Femur (tissue), 1 donor: ENCODE measurements around the gene MPP2.
"Not testable (repeated sequence)": the region's sequence is repeated elsewhere in the genome, so short reads cannot be mapped to it uniquely, and the experiment has no call there.

ENCODE experiments used
- DNase-seq: peaks from one replicate; pipeline ENCODE4 v3.0.0-alpha.2; 2017

Gene MPP2

DNA sequence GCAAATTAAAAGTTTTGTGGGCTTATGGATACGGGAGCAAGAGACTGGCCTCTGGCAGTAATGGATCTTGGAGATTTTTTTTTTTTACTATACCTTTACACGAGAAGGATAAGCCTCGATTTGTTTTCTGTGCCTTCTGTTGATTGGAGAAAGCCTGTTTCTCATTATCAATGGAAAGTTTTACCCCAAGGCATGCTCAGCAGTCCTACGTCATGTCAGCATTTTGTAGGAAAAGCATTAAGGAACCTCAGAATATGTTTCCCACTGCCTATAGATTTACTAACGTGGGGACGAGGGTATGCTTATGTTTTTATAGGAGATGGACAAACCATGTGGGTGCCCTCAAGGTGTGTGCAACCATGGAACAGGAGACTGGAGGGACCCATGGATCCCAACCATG, 33.5 kb downstream of the MPP2 start:
- no peak for DNase-seq

GRCh38 chr17:43873091-43873490, 34.2 kb downstream of the MPP2 start:
- no peak for DNase-seq

DNA sequence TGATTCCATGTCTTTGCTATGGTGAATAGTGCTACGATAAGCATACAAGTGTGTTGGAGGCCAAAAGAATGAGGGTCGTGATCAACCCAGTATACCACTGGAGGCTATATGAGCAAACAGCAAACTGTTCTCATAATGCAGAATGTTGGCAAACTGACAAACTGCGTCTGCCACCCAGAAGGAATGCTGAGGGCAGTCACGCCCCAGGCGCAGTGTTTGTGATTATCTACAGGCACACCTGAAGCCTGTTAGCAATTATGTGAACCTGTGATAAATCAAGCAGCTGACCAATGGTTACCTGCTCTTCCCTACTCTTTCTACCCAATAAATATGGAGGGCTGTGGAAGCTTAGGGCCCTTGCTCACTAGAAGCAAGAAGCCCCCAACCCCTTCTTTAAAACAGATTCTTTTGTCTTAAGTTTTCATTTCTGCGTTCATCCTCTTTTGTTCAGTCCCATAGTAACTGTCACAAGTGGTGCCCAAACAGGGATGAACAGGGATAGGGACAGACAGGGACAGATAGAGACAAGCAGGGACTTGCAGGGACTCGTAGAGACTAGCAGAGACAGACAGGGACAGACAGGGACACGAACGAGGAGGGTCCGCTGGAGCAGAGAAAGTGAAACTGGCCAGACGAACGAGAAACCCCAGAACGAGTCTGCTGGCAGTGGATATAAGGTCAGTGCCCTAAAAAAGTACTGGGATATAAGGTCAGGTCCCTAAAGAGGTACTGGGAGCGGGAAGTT, 35.2 kb downstream of the MPP2 start:
- DNase-seq: no peak

GRCh38 chr17:43869031-43869430, 38.3 kb downstream of the MPP2 start:
- DNase-seq: not testable (repeated sequence)

GRCh38 chr17:43868226-43868994, 38.9 kb downstream of the MPP2 start:
- no peak for DNase-seq

DNA sequence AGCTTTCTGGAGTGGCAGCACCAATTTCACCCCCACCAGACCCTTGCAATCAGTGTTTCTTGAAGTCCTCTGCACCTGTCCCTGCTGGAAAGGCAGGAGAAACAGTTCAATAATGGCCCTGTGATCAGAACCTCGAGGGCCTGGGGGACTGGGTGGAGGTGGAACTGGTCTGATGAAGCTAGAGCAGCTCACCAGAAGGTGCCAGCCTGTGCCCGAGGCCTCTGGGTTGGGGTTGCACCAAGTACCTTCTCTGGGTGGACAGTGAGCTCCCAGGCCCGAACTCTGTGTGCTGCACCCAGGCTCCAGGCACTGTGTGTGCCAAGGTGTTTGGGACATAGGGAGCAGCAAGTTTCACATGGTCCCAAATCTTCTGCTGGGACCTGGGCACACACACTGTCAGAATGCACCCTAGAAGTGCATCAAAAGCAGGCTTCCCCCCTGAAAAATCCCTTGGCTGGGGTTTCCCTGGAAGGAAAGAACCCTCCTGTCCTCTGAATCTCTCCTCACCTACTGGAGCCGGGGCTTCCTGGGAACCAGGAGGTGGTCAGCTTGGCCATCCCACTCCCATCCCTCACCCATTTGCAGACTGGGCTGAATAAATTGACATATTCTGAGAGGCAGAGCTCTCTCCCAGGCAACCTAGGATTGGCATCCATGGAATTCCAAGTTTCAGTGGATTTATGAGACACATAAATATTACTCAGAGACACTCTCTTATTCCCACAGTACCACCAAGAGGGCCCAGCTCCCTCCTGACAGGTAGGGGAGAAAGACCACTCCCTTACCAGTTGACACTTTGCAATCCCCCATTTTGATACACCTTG, 43.0 kb downstream of the MPP2 start:
- DNase-seq: no peak

DNA sequence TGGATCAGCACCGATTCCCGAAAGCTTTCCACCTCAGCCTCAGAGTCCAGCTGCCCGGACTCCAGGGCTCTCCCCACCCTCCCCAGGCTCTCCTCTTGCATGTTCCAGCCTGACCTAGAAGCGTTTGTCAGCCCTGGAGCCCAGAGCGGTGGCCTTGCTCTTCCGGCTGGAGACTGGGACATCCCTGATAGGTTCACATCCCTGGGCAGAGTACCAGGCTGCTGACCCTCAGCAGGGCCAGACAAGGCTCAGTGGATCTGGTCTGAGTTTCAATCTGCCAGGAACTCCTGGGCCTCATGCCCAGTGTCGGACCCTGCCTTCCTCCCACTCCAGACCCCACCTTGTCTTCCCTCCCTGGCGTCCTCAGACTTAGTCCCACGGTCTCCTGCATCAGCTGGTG, 45.4 kb downstream of the MPP2 start:
- no peak for DNase-seq

- no peak for DNase-seq
Measured at GRCh38 chr17:43860927-43861622, 46.3 kb downstream of the MPP2 start.

DNA sequence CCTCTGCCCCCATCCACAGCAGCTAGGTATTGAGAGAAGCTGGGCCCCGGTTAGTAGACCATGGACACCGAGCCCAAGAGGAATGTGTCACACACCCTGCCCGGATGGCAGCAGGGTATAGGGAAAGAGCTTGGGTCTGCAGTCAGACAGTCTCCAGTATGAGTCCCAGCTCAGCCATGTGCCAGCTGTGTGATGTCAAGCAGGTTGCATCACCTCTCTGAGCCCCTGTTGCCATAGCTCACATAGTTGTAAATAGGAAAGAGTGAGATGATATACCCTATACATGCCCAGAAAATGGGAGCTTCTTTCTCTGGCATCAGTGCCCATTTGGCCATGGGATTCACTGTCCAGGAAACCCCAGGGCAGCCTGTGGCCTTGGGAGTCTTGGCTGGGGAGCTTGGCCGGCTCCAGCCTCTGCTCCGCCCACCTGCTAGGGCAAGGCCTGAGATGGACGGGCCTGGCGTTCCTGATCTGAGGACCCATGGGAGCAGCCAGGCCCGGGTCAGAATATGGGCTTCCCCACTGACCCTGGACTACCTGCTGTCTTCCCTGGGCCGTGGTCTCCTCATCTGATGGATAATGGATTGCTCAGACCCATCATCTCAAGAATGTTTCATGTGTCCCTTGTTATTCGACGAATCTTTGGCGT, 47.1 kb downstream of the MPP2 start:
- peak; percentile 3 for DNase-seq

GRCh38 chr17:43857957-43858600, 49.3 kb downstream of the MPP2 start:
- DNase-seq: no peak

DNA sequence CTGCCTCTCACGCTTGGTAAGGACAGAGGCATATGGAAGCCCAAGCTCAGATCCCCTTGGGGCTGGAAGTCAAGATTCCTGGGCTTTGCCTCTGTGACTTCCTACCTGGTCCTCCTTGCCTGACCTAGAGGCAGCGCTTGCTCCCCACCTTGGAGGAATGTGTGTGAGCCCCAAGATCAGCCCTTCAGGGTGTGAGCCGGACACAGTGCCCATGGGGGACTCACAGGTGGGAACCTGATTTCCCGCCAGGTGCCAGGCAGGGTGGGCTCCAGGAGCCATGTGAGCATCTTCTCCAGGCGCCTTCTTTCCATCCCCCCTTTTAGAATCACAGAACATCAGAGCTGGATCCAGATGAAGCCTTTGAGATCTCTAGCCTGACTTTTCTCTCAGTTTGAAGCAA, 50.2 kb downstream of the MPP2 start:
- DNase-seq: no peak

DNA sequence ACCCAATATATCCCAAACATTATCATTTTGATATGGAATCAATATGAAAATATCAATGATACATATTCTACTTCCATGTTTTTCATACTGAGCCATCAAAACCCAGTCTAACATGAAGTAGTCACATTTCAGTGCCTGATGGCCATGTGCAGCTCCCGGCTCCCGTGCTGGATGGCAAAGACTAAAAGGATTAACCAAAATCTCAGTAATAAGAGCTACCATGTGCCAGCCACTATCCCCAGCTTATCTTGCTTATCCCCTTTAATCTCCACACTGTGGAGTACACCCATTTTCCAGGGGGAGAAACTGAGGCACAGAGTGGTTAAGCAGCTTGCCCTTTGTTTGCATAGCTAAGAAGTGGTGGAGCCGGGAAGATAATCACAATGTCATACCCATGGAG, 51.2 kb downstream of the MPP2 start:
- DNase-seq: no peak

GRCh38 chr17:43855061-43855460, 52.3 kb downstream of the MPP2 start:
- no peak for DNase-seq

- DNase-seq: no peak
Measured at GRCh38 chr17:43854498-43854897, 52.8 kb downstream of the MPP2 start.

GRCh38 chr17:43853546-43853945, 53.8 kb downstream of the MPP2 start:
- no peak for DNase-seq

DNA sequence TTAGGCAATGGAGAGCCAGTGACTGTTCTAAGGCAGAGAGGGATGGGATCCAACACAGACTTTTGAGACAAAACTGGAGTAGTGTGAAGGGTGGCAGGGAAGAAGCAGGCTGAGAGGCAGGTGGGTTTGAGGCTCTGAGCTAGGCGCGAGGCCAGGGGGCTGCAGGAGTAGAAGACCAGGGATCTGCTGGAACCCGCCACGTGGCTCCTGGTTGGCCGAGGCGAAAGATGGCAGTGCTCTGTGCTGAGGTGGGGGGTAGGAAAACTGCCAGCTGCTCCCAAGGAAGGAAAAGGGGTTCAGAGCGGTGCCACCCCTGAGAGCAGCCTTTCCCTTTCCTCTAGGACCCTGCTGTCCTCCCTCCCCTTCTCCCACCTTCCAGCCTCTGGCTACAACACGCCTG, 54.8 kb downstream of the MPP2 start:
- DNase-seq: no peak

DNA sequence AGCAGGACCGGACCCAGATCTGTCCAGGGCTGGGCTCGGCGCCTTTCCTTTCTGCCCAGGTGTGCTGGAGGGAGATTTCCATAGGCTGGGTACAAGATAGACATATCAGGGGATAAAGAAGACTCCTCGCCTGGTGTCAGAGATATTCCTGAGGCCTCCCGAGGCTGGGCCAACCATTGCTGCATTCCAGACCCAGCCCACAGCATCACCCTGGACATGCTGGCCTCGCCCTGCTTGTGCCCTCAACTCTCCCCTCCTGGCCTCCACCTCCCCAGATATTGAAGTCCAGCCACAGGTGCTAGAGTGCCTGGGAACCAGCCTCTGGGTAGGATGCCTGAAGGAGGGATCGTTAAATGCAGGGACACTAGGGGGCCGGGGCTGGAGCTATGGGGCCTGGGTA, 58.2 kb downstream of the MPP2 start:
- no peak for DNase-seq

- no peak for DNase-seq
Measured at GRCh38 chr17:43848601-43849000, 58.7 kb downstream of the MPP2 start.

GRCh38 chr17:43846963-43847371, 60.4 kb downstream of the MPP2 start, which contains the start of gene CD300LG:
CD300LG (plus strand) TSS chr17:43847176; CDS start chr17:43847217, 41 bp downstream.
- DNase-seq: no peak

GRCh38 chr17:43846221-43846712, 61.1 kb downstream of the MPP2 start:
- peak; percentile 82 for DNase-seq

DNA sequence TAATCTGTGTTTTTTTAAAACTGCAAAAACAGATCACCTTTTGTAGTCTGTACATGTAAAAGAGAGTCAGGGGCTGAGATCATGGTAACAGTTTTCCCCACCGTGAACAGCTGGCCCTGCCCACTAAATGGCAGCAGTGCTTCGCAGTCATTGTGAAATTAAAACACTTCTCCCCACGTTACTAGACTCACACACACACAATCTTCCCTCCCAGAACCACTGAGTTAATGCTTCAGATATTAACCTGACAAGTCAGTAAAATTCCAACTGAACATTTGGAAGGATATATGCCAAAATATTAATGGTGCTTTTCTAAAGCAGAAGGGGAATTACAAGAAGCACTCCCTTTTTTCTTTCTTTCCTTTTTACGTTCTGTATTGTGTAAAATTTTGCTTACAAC, 61.6 kb downstream of the MPP2 start:
- DNase-seq: no peak

GRCh38 chr17:43844241-43844640, 63.1 kb downstream of the MPP2 start:
- DNase-seq: no peak
